Suprapubic skin (tissue), 4 donors: Measurements from ENCODE around the gene SLC16A1.

ENCODE experiments used
- POLR2A ChIP-seq, 2 donors: fragments of 450-650 bp; IDR thresholded peaks; one replicate each; pipeline ENCODE4 v1.6.1; 2017; ENCODE audit warnings: antibody characterized with exemption in 2 of 2, mild to moderate bottlenecking in 2 of 2, moderate library complexity in 2 of 2
- POLR2AphosphoS5 ChIP-seq, 3 donors: sonication (generic); formaldehyde crosslinking; IDR thresholded peaks; one replicate each; pipeline ENCODE4 v1.6.1; 2017; ENCODE audit warnings: antibody characterized with exemption in 3 of 3
- TF ChIP-seq, protein P1 (sequence below), 2 donors: fragments of 200-600 bp in 1 of 2; fragments of 450-650 bp in 1 of 2; sonication (generic) in 1 of 2; IDR thresholded peaks; one replicate each; pipeline ENCODE4 v1.5.1; 2016 to 2019; ENCODE audit warnings: antibody characterized with exemption in 2 of 2, mild to moderate bottlenecking in 1 of 2, moderate library complexity in 1 of 2

DNA sequence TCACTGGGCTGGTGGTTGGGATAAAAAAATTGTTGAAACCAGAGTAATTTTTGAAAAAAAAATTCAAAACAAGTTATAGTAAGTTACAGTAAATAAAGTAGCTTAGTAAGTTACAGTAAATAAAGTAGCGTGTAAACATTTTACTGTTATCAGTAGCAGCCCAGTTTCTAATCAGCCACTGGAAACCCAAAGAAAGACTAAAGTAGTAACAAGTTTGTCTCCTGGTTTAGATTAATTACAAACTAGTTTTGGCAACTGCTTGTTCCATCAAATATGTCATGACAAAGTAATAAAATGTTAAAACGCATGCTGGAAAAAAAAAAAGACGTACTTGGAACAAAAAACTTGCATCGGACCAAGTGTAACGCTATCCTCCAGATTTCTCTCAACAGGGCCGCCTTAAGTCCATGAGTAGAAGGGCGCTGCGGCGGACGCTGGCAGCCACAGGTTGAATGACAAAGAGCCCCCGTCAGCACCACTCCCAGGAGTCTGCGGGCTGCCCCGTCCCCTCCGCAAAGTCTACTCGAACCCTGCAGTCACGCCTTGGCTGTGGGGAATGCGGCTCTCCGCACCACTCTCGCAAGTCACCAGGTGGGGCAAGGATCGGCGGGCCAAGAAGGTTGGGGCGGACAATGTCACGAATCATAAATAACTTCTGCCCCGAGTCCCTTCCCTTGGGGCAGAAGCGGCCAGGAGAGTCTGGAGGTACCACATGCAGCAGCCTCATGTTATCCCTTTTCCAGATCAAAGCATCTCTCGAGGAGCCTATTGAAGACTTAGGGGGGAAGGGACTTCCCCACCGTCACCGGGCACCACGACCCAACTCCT is 837 bp downstream of the SLC16A1 start:
- TF ChIP-seq, protein P1, sequence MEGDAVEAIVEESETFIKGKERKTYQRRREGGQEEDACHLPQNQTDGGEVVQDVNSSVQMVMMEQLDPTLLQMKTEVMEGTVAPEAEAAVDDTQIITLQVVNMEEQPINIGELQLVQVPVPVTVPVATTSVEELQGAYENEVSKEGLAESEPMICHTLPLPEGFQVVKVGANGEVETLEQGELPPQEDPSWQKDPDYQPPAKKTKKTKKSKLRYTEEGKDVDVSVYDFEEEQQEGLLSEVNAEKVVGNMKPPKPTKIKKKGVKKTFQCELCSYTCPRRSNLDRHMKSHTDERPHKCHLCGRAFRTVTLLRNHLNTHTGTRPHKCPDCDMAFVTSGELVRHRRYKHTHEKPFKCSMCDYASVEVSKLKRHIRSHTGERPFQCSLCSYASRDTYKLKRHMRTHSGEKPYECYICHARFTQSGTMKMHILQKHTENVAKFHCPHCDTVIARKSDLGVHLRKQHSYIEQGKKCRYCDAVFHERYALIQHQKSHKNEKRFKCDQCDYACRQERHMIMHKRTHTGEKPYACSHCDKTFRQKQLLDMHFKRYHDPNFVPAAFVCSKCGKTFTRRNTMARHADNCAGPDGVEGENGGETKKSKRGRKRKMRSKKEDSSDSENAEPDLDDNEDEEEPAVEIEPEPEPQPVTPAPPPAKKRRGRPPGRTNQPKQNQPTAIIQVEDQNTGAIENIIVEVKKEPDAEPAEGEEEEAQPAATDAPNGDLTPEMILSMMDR (IDR thresholded peaks at IDR 0.05), result no peak
- TF ChIP-seq POLR2A (IDR thresholded peaks at IDR 0.05) (no peak), POLR2AphosphoS5 (IDR thresholded peaks at IDR 0.05) (no peak)
